Measurements from ENCODE around the gene ZMYM2. TPM values are rescaled to one million over a fixed set of nuclear protein-coding genes. Genes with fewer than 3 reads are reported as not detected.
"Not testable (repeated sequence)": the region's sequence is repeated elsewhere in the genome, so short reads cannot be mapped to it uniquely, and the experiment has no call there.

Gene ZMYM2
- polyA plus RNA-seq, 3 donors = 99.7 to 129 (median 120) TPM

DNA sequence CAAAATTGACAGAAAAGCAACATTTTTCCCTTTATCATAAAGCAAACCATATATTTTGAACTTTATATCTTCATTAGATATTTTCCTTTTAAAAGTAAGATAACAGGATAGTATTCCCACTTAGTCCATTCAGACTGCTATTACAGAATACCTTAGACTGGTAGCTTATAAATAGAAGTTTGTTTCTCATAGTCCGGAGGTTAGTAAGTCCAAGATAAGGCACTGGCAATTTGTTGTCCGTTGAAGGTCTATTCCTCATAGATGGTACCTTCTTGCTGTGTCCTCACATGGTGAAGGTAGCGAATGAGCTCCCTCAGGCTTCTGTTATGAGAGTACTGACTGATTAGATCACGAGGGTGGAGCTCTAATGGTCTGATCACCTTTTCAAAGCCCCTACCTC lies 70.4 kb downstream of the ZMYM2 start:
- no peak for DNase-seq (ENCODE audit: extremely low read depth in 1 of 11, low read depth in 9 of 11, low spot score in 4 of 11)

GRCh38 chr13:20033486-20033885 lies 75.0 kb downstream of the ZMYM2 start:
- no peak for DNase-seq (ENCODE audit: extremely low read depth in 1 of 11, low read depth in 9 of 11, low spot score in 4 of 11)

GRCh38 chr13:20035130-20035529 lies 76.6 kb downstream of the ZMYM2 start:
- DNase-seq (ENCODE audit: extremely low read depth in 1 of 11, low read depth in 9 of 11, low spot score in 4 of 11) = no peak

GRCh38 chr13:20037908-20038307 lies 79.4 kb downstream of the ZMYM2 start:
- no peak for DNase-seq (ENCODE audit: extremely low read depth in 1 of 11, low read depth in 9 of 11, low spot score in 4 of 11)

- not testable (repeated sequence) for DNase-seq (ENCODE audit: extremely low read depth in 1 of 11, low read depth in 9 of 11, low spot score in 4 of 11)
Observed at GRCh38 chr13:20042603-20043002, 84.1 kb downstream of the ZMYM2 start.

GRCh38 chr13:20043207-20043925 lies 84.8 kb downstream of the ZMYM2 start:
- no peak for DNase-seq (ENCODE audit: extremely low read depth in 1 of 11, low read depth in 9 of 11, low spot score in 4 of 11)

DNA sequence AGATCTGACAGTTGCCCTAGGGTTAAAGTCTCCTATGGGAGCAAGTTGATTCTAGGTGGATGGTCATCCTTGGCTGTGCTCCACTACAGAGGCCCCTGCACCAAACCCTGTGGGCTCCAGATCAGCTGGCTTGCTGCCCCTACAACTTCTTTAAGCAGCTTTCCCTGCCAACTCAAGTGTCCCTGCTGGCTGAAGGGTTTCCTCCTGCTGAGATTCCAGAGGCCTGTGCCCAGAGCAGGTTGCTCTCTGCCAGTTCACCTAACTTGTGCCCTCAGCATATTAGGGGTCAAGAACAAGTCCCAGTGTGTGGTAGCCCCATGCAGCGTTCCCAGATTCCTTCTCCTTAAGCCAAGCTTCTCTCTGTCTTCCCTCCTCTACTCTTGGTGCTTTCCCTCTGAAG lies 85.6 kb downstream of the ZMYM2 start:
- DNase-seq (ENCODE audit: extremely low read depth in 1 of 11, low read depth in 9 of 11, low spot score in 4 of 11) = no peak

GRCh38 chr13:20045950-20046548 lies 87.5 kb downstream of the ZMYM2 start:
- no peak for DNase-seq (ENCODE audit: extremely low read depth in 1 of 11, low read depth in 9 of 11, low spot score in 4 of 11)

DNA sequence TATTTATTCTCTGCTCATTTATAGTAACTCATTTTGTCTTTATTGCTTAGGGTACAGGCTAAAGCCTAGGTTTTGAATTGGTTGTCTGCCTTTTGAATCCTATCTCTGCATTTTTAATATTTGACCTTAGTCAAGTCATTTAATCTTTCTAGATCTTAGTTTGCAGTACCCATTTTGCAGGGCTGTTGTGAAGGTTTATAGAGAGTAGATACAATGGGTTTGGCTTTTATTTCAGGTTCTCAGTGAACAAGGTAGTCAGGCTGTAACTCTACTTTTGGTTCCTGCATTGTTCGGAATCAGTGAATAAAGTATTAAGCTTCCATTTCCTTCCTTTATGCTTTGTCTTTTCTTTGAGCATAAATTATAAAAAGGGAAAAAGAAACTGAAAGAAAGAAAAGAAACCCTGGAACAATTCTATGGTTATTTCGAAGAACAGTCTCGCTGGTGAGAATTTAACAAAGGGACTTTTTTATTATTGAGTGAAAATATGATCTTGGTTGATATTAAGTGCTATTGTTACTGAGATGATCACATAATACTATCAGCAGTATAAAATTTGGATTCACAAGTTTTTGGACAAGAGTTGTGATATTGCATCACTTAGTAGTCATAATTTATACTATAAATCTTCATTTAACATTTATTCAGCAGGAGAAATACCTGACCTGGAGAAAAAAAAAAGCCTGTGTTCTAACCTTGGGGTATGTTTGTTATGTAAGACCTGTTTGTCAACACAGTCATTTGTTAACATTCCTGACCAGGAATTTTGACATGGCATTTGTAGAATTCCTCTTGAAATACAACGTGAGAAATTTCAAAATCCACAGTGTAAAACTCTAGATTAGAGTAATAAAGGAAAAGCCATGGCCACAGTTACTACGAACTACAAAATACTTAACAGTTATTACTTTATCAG lies 91.3 kb downstream of the ZMYM2 start:
- no peak for DNase-seq (ENCODE audit: extremely low read depth in 1 of 11, low read depth in 9 of 11, low spot score in 4 of 11)

DNA sequence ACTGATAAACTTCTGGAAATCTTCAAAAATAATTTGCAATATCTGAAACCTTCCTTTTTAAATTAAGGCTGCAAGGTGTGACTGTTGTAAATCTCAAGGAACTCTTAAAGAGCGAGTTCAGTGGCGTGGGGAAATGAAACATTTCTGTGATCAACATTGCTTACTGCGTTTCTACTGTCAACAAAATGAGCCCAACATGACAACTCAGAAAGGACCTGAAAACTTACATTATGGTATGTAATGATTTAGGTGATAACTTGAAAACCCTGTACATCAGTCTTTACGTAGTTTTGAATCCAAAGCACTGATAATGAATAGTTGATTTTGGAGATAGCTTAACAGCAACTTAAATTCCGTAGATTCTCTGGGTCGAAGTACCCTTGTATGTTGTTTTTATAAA lies 92.8 kb downstream of the ZMYM2 start:
- DNase-seq (ENCODE audit: extremely low read depth in 1 of 11, low read depth in 9 of 11, low spot score in 4 of 11) = no peak

- no peak for DNase-seq (ENCODE audit: extremely low read depth in 1 of 11, low read depth in 9 of 11, low spot score in 4 of 11)
Observed at GRCh38 chr13:20053016-20053415, 94.5 kb downstream of the ZMYM2 start.

DNA sequence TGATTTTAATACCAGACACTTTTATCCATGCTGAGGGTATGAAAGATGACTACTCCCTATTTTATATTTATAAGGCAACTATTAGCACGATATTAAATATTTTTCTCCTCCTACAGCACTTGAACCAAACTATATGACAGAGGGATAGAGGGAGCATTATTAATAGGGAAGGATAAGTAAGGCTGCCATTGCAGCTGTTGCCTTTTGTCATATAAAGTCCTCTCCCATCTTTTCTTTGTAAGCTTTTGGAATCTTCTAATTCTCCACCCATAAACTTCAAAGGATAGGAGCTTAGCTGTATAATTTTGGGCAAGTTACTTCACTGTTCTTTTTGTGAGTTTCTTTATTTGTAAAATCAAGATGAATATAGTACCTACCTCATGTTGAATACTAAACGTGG lies 95.4 kb downstream of the ZMYM2 start:
- no peak for DNase-seq (ENCODE audit: extremely low read depth in 1 of 11, low read depth in 9 of 11, low spot score in 4 of 11)

DNA sequence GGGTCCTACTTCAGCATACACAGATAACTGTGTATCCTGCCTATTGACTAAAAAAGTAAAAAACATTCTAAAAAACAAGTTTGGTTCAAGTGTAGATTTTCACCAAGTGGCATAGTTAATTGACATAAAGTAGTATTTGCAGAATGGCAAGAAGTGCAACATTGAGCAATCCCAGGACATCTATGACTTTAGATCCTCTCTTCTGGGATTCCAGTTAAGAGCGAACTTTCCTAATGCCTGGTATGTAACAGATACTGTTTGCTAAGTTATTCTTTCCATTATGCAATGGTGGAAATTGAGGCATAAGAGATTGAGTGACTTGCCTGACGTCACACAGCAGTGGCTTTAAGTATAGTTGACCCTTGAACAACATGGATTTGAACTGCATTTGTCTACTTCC lies 96.1 kb downstream of the ZMYM2 start:
- DNase-seq (ENCODE audit: extremely low read depth in 1 of 11, low read depth in 9 of 11, low spot score in 4 of 11) = no peak

GRCh38 chr13:20057214-20057613 lies 98.7 kb downstream of the ZMYM2 start:
- DNase-seq (ENCODE audit: extremely low read depth in 1 of 11, low read depth in 9 of 11, low spot score in 4 of 11) = no peak

DNA sequence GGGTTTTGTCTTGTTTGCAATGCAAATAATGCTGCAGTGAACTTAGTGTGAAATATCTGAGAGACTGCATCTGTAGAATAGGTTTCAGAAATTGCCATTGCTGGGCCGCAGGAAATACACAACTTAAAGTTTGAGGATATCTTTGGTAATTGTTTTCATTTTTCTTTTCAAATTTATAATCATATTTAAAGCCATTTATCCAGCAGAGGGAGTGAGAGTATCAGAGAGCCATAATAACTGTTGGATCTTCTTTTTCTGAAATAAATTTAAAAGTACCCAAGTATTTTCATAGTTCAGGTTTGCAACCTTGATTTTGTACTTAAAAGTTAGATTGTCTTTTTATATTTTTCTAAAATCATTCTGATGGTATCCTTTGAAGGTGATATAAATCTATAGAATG lies 99.4 kb downstream of the ZMYM2 start:
- no peak for DNase-seq (ENCODE audit: extremely low read depth in 1 of 11, low read depth in 9 of 11, low spot score in 4 of 11)

- no peak for DNase-seq (ENCODE audit: extremely low read depth in 1 of 11, low read depth in 9 of 11, low spot score in 4 of 11)
Observed at GRCh38 chr13:20058476-20058875, 99.9 kb downstream of the ZMYM2 start.

DNA sequence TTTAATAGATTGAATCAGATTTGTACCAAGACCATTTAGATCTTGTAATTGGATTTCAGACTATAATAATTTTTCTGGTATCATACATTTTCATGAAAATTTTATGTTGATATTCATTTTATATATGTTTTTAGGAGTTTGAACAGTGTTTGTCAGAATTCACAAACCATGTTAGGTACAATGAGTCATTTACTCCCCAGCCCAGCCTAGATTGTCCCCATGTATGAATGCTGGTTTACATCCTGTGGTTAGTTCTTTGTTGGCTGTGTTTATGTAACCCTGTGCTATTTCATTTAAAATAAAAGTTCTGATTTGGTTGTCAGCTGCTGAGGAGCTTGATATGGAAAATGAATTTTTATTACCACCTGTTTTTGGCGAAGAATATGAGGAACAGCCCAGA lies 105.6 kb downstream of the ZMYM2 start:
- DNase-seq (ENCODE audit: extremely low read depth in 1 of 11, low read depth in 9 of 11, low spot score in 4 of 11) = no peak

GRCh38 chr13:20065516-20065915 lies 107.0 kb downstream of the ZMYM2 start:
- no peak for DNase-seq (ENCODE audit: extremely low read depth in 1 of 11, low read depth in 9 of 11, low spot score in 4 of 11)

- no peak for DNase-seq (ENCODE audit: extremely low read depth in 1 of 11, low read depth in 9 of 11, low spot score in 4 of 11)
Observed at GRCh38 chr13:20069956-20070355, 111.4 kb downstream of the ZMYM2 start.

DNA sequence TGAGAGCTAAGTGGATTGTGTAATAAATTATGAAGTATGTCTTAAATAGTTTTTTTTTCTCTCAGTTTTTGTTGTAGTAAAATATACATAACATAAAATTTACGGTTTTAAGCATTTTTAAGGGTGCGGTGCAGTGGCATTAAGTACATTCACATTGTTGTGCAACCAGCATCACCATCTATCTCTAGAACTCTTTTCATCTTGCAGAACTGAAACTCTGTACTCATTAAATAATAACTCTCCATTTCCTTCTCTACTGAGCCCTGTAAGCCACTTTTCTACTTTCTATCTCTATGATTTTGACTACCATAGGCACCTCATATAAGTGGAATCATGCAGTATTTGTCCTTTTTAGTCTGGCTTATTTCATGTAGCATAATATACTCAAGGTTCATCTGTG lies 115.2 kb downstream of the ZMYM2 start:
- no peak for DNase-seq (ENCODE audit: extremely low read depth in 1 of 11, low read depth in 9 of 11, low spot score in 4 of 11)

Measured in renal cortex interstitium (tissue), 11 donors.